ENCODE data around the gene MTFR1L. TPM values are rescaled to one million over a fixed set of nuclear protein-coding genes. Genes with fewer than 3 reads are reported as not detected.

The MTFR1L gene
- polyA plus RNA-seq, 1 experiment = 93.7 TPM

DNA sequence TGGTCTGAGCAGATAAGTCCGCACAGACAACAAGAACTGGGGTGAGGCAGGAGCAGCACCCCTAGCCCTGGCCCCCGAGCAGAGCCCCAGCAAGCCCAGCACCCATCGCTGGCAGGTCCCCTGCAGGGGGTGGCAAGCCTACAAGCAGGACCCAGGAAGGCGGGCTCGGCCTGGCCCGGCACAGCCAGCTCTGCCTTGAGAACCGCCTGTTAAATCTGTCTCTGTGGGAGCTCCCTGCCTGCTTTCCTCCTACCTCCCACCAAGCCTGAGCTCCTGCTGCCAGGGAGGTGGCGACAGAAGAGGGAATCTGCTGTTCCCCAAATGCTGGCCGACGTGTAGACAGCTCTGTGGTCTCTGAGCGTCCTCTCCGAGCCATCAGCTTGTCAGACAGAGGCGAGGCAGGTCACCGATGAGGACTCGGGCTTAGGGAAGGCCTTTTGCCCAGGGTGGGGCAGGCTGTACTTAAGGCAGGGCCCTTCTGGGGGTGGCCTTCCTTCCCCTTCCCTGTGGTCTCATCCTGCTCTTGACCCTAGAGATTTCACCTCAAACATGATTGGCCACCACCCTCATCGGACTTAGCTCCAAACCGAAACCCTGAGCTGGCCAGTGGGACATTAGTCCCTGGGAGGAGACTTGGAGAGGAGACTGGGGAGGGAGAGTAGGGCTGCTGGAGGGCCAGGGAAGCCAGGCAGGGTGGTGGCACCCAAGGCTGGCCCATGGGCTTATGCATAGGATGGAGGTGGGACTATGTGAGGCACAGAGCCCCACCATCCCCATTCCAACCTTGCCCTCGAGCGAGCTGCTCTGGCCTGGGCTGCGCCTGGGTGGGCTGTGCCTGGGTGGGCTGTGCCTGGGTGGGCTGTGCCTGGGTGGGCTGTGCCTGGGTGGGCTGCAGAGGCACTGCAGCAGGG lies 12.0 kb upstream of the MTFR1L start:
- TF ChIP-seq, protein P1, sequence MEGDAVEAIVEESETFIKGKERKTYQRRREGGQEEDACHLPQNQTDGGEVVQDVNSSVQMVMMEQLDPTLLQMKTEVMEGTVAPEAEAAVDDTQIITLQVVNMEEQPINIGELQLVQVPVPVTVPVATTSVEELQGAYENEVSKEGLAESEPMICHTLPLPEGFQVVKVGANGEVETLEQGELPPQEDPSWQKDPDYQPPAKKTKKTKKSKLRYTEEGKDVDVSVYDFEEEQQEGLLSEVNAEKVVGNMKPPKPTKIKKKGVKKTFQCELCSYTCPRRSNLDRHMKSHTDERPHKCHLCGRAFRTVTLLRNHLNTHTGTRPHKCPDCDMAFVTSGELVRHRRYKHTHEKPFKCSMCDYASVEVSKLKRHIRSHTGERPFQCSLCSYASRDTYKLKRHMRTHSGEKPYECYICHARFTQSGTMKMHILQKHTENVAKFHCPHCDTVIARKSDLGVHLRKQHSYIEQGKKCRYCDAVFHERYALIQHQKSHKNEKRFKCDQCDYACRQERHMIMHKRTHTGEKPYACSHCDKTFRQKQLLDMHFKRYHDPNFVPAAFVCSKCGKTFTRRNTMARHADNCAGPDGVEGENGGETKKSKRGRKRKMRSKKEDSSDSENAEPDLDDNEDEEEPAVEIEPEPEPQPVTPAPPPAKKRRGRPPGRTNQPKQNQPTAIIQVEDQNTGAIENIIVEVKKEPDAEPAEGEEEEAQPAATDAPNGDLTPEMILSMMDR (IDR thresholded peaks at IDR 0.05; ENCODE audit: insufficient read depth, low read depth, low read length) = no peak
- DNase-seq (ENCODE audit: low read depth) = no peak
- no peaks in the 10 kb centered on the region for H3K27me3 ChIP-seq (ENCODE audit: control insufficient read depth, insufficient read depth, low read length)
- ChIA-PET CTCF (interaction anchor here (1.0 to 3.9 kb wide), 5 partner anchors 9 to 235 kb away, joined by 3 to 14 read pairs (median 4); no protein-coding TSS in a partner anchor), POLR2A (no interaction called here)
- H3K4me3 ChIP-seq (ENCODE audit: low read depth, low read length) = no peak overlapping the region
- H3K36me3 ChIP-seq (ENCODE audit: control insufficient read depth, insufficient read depth, low read length) = peaks cover 23% of the 10 kb centered on the region

DNA sequence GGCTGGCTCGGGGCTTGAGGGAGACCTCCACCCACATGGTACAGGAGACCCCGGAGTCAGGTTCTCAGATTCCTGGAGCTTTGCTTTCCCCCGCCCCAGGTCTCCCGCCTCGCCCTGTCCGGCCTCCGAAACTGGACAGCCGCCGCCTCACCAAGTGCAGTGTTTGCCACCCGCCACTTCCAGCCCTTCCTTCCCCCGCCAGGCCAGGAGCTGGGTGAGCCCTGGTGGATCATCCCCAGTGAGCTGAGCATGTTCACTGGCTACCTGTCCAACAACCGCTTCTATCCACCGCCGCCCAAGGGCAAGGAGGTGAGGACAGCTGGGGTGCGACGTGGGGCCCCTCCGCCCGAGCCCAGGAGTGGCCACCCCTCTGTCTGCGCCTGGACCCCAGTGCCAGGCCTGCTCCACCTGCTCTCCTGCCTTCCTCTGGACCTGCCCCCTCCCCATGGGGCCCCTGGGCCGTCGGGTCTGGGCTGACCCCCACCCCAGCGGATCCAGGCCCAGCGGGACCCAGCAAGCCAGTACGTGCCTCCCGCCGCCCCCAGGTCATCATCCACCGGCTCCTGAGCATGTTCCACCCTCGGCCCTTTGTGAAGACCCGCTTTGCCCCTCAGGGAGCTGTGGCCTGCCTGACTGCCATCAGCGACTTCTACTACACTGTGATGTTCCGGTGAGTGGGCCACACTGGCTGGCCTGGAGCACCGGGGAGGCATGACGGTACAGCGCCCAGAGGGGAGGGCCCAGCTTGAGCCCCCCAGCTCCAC lies 11.1 kb upstream of the MTFR1L start:
- Histone ChIP-seq H3K36me3 (ENCODE audit: control insufficient read depth, insufficient read depth, low read length) (peaks cover 30% of the 10 kb centered on the region), H3K4me3 (ENCODE audit: low read depth, low read length) (no peak overlapping the region), H3K27me3 (ENCODE audit: control insufficient read depth, insufficient read depth, low read length) (no peaks in the 10 kb centered on the region)
- CTCF ChIA-PET = interaction anchor here (0.6 to 3.9 kb wide), 8 partner anchors 10 to 455 kb away, joined by 3 to 18 read pairs (median 4); partner anchors contain the start of gene MTFR1L
- POLR2A ChIA-PET = no interaction called here
- TF ChIP-seq, protein P1 (IDR thresholded peaks at IDR 0.05; ENCODE audit: insufficient read depth, low read depth, low read length) = no peak
- DNase-seq (ENCODE audit: low read depth) = no peak

DNA sequence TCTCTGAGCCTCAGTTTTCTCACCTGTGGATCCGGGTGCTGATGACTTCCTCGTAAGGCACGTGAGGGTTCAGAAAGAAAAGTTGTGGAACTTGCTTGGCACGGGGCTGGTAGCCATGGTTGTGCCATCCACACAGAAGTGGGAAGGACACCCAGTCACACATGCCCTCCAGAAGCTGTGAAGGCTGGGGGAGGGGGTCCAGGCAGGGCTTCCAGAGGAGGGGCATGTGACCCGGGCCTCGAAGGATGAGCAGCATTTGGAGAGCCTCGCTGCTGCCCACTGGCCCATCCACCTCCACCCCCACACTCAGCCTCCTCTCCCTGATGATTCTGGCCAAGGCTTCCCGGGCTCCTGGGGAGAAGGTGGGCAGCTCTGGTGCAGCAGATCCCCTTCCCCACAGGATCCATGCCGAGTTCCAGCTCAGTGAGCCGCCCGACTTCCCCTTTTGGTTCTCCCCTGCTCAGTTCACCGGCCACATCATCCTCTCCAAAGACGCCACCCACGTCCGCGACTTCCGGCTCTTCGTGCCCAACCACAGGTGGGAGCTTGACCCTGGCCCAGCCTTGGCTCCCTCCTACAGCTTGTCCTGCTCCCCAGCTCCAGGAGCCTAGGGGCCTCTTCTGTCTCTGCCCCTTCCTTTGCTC lies 10.3 kb upstream of the MTFR1L start:
- Histone ChIP-seq H3K4me3 (ENCODE audit: low read depth, low read length) (no peak overlapping the region), H3K27me3 (ENCODE audit: control insufficient read depth, insufficient read depth, low read length) (no peaks in the 10 kb centered on the region), H3K36me3 (ENCODE audit: control insufficient read depth, insufficient read depth, low read length) (peaks cover 36% of the 10 kb centered on the region)
- TF ChIP-seq, protein P1 (IDR thresholded peaks at IDR 0.05; ENCODE audit: insufficient read depth, low read depth, low read length) = no peak
- ChIA-PET POLR2A (no interaction called here), CTCF (interaction anchor here (0.5 to 3.9 kb wide), 7 partner anchors 10 to 406 kb away, joined by 3 to 18 read pairs (median 9); partner anchors contain the start of gene MTFR1L)
- no peak for DNase-seq (ENCODE audit: low read depth)

DNA sequence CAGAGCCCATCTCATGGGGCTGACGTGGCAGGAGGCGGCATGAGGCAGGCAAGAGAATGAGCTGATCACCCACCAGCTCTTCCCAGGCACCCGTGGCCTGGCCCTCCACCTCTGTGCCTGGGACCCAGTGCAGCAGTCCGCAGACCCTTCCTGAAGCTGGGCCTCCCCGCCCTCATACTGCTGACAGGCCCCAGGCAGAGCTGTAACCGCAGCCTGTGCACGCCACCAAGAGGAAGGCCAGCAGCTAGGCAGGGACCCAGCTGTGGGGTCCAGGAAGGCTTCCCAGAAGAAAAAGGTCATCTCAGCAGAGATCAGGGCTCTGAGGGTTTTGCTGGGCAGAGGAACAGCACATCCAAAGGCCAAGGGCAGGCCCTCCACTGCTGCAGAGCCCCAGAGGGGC lies 9.8 kb upstream of the MTFR1L start:
- Histone ChIP-seq H3K36me3 (ENCODE audit: control insufficient read depth, insufficient read depth, low read length) (peaks cover 39% of the 10 kb centered on the region), H3K4me3 (ENCODE audit: low read depth, low read length) (no peak overlapping the region), H3K27me3 (ENCODE audit: control insufficient read depth, insufficient read depth, low read length) (no peaks in the 10 kb centered on the region)
- CTCF ChIA-PET = interaction anchor here (0.8 to 3.9 kb wide), 7 partner anchors 9 to 237 kb away, joined by 3 to 18 read pairs (median 4); partner anchors contain the start of gene MTFR1L
- POLR2A ChIA-PET = no interaction called here
- TF ChIP-seq, protein P1 (IDR thresholded peaks at IDR 0.05; ENCODE audit: insufficient read depth, low read depth, low read length) = no peak
- no peak for DNase-seq (ENCODE audit: low read depth)

Measured in BJ (cell line).